ENCODE results near the gene TIMM44. TPM values are rescaled to one million over a fixed set of nuclear protein-coding genes. Genes with fewer than 3 reads are reported as not detected.

TIMM44 gene
- total and polyA plus RNA-seq, 2 of the 8 experiments (the other 6 are each of a cell fraction or from before 2014, with no cell fraction given), result 131 to 150 TPM

- TF ChIP-seq CHD7 (IDR thresholded peaks at IDR 0.05; ENCODE audit: insufficient replicate concordance, low read length) (no peak), USF2 (IDR thresholded peaks at IDR 0.05; ENCODE audit: low read length) (no peak)
Observed at GRCh38 chr19:7909471-7910067, 33.9 kb downstream of the TIMM44 start (continued).
